ENCODE measurements around the gene IP6K3. TPM values are rescaled to one million over a fixed set of nuclear protein-coding genes. Genes with fewer than 3 reads are reported as not detected.

The IP6K3 gene
- total RNA-seq, 5 donors from 2014 or later (not counting 1 experiment from before 2014, with no cell fraction given) = not detected

DNA sequence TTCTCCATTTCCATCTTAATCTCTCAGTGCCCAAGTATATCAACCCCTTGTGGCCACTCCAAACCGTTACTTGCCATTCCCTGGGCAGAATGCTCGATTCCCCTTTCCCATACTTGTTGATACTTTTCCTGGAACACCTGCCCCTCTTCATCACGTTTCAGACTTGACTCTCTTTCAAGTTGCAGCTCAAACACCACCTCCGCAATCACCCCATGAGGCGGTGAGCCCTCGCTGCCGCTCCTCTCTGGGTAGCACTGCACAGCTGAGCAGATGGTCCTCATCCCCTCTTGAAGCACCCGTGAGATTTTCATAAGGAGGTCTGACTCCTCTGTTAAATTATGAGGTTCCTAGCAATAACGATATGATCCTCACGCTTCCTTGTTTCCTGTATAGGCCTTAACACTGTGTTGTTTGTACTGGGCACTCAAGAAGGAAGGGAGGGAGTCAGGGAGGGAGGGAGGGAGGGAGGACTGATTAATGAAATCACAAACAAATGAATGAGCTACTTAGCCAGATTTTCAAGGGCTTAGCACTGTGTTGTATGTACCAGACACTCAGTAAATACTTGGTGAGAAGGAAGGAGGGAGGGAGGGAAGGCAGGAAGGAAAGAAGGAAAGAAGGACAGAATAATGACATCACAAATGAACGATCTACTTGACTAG is 27.2 kb downstream of the IP6K3 start:
- WGBS (ENCODE audit: insufficient coverage) = 77% methylated on average over 5 of the region's 11 CpGs
- CTCF ChIA-PET = no interaction called here

DNA sequence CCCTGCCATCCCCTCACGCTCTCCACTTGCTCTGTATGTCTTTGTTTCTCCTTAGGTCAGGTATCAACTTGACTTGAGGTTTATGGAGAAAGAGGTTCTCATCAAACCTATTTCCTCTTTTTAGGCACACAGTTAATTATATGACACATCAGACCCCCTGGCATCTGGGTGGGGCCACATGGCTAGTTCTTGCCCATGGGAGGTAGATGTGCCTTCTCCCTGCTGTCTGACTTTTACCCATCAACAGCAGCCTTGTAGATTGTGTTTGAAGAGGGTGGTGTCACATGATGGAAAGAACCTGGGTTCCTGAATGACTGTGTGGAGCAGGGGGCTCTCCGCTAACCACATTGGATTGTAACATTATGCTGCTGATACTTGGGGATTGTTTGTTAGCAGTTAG is 28.0 kb downstream of the IP6K3 start:
- Histone ChIP-seq H3K36me3 (ENCODE audit: control insufficient read depth in 2 of 2, extremely low read depth in 1 of 2, insufficient read depth in 1 of 2, low read length in 1 of 2) (no peaks in the 10 kb centered on the region), H3K27me3 (replicated peaks in 1 of 2; ENCODE audit: control insufficient read depth in 2 of 2, extremely low read depth in 1 of 2, insufficient read depth in 2 of 2, low read length in 1 of 2) (peaks cover 0 to 24% of the 10 kb centered on the region in 2 experiments), H3K4me1 (ENCODE audit: control insufficient read depth in 1 of 2, extremely low read depth in 1 of 2, insufficient read depth in 2 of 2, low read length in 2 of 2) (peaks cover 3% of the 10 kb centered on the region in 2 experiments), H3K9me3 (no peaks in the 10 kb centered on the region), H3K4me3 (ENCODE audit: control insufficient read depth in 1 of 2, extremely low read depth in 1 of 2, low read length in 1 of 2) (no peak overlapping the region), H3K27ac (ENCODE audit: low read length) (no peak overlapping the region)
- ATAC-seq (replicated peaks in 1 of 4) (no peak), DNase-seq (no peak)
- no CpG with 5 or more reads among the region's 2 CpGs for WGBS (ENCODE audit: insufficient coverage)
- Mint-ChIP-seq H3K9me3 (no peaks in the 10 kb centered on the region), H3K27me3 (peaks cover 0 to 19% of the 10 kb centered on the region in 2 donors), H3K4me3 (no peak overlapping the region), H3K4me1 (peaks cover 3 to 10% (median 7%) of the 10 kb centered on the region in 3 donors), H3K27ac (no peak overlapping the region), H3K36me3 (no peaks in the 10 kb centered on the region)
- ChIA-PET CTCF (no interaction called here), POLR2A (no interaction called here)

More for the DNA sequence above, 27.2 kb downstream of the IP6K3 start:
- H3K36me3 Mint-ChIP-seq = no peaks in the 10 kb centered on the region
- no peak for ATAC-seq (replicated peaks in 1 of 4)
- H3K4me1 Mint-ChIP-seq = peaks cover 10 to 18% (median 15%) of the 10 kb centered on the region in 3 donors
- Histone ChIP-seq H3K27me3 (replicated peaks in 1 of 2; ENCODE audit: control insufficient read depth in 2 of 2, extremely low read depth in 1 of 2, insufficient read depth in 2 of 2, low read length in 1 of 2) (peaks cover 0 to 24% of the 10 kb centered on the region in 2 experiments), H3K36me3 (ENCODE audit: control insufficient read depth in 2 of 2, extremely low read depth in 1 of 2, insufficient read depth in 1 of 2, low read length in 1 of 2) (no peaks in the 10 kb centered on the region), H3K4me1 (ENCODE audit: control insufficient read depth in 1 of 2, extremely low read depth in 1 of 2, insufficient read depth in 2 of 2, low read length in 2 of 2) (peaks cover 7 to 11% of the 10 kb centered on the region in 2 experiments), H3K4me3 (ENCODE audit: control insufficient read depth in 1 of 2, extremely low read depth in 1 of 2, low read length in 1 of 2) (no peak overlapping the region), H3K27ac (ENCODE audit: low read length) (no peak overlapping the region), H3K9me3 (no peaks in the 10 kb centered on the region)
- H3K9me3 Mint-ChIP-seq = no peaks in the 10 kb centered on the region
- H3K27me3 Mint-ChIP-seq = peaks cover 0 to 19% of the 10 kb centered on the region in 2 donors
- POLR2A ChIA-PET = no interaction called here
- no peak overlapping the region for H3K4me3 Mint-ChIP-seq
- DNase-seq = no peak
- no peak overlapping the region for H3K27ac Mint-ChIP-seq

DNA sequence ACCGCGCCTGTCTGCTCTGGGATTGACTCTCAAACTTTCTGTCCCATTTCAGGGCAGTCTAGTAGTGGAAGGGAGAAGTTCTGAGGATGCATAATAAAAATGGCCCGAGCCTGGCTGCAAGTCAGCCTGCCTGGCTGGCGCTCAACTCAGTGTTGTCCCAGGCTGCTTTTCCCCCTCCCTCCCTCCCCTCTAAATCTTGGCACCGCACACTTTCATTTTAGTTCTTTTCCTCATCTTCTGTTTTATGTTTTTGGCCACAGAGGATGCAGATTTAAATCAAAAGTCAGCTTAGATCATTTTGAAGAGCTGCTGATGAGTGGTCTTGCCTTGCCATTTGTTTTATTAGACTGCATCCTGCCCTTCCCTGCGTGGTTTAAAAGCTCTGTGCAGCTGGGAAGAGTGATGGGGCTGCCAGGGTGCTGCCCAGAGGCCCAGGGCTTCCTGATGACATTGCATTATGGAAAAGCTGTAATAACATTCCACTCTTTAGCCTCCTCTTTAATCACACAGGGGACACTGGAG is 28.7 kb downstream of the IP6K3 start:
- H3K27me3 ChIP-seq (replicated peaks in 1 of 2; ENCODE audit: control insufficient read depth in 2 of 2, extremely low read depth in 1 of 2, insufficient read depth in 2 of 2, low read length in 1 of 2) = peaks cover 0 to 24% of the 10 kb centered on the region in 2 experiments
- peaks cover 0 to 3% (median under 1%) of the 10 kb centered on the region in 3 donors for H3K4me1 Mint-ChIP-seq
- H3K27ac Mint-ChIP-seq = no peak overlapping the region
- WGBS (ENCODE audit: insufficient coverage) = no CpG with 5 or more reads among the region's 6 CpGs
- H3K9me3 Mint-ChIP-seq = no peaks in the 10 kb centered on the region
- H3K27ac ChIP-seq (ENCODE audit: low read length) = no peak overlapping the region
- DNase-seq = no peak
- ATAC-seq (replicated peaks in 1 of 4) = no peak
- H3K36me3 ChIP-seq (ENCODE audit: control insufficient read depth in 2 of 2, extremely low read depth in 1 of 2, insufficient read depth in 1 of 2, low read length in 1 of 2) = no peaks in the 10 kb centered on the region
- no peaks in the 10 kb centered on the region for H3K9me3 ChIP-seq
- H3K4me3 Mint-ChIP-seq = no peak overlapping the region
- H3K4me3 ChIP-seq (ENCODE audit: control insufficient read depth in 1 of 2, extremely low read depth in 1 of 2, low read length in 1 of 2) = no peak overlapping the region
- H3K4me1 ChIP-seq (ENCODE audit: control insufficient read depth in 1 of 2, extremely low read depth in 1 of 2, insufficient read depth in 2 of 2, low read length in 2 of 2) = no peaks in the 10 kb centered on the region
- ChIA-PET CTCF (interaction anchor here in 1 of 2 donors (0.7 kb wide), 1 partner anchor 90 kb away, joined by 8 read pairs; no protein-coding TSS in a partner anchor), POLR2A (interaction anchor here (0.6 to 0.7 kb wide), 2 partner anchors 164 to 380 kb away, joined by 3 to 9 read pairs; no protein-coding TSS in a partner anchor)
- no peaks in the 10 kb centered on the region for H3K36me3 Mint-ChIP-seq
- H3K27me3 Mint-ChIP-seq = peaks cover 0 to 14% of the 10 kb centered on the region in 2 donors

DNA sequence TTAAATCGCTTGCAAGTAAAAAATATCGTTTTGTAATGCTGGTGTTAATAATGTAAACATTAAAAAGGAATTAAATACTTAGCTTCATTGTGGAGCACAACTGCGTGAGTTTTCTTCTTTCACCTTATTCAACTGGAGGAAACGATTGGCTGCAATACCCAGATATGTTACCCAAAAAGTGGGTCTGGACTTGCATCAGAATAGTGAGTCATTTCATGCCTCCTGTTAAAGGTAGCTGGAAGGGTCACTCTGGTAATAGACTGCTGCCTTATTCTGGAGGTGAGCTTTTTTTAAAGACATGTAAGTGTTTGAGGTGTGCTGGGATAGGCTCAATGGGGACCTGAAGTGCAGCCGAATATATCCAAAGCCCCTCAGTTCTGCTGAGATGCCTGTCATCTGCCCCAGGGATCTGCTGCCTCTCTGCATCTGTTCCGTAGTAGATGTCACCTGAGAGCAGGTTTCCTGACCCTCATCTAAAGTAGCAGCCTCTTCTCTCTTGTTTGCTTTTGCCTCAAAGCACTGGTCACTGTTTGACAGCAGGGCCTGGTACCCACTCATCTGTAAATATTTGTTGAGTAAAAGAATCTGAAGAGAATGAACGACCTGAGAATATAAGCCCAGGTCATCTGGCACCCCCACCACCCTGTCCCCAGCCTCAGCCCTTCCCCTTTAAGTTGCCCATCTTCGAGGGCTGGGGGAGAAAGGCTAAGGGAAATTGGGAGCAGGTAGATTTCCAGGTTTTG is 29.6 kb downstream of the IP6K3 start:
- Histone ChIP-seq H3K9me3 (no peaks in the 10 kb centered on the region), H3K4me1 (ENCODE audit: control insufficient read depth in 1 of 2, extremely low read depth in 1 of 2, insufficient read depth in 2 of 2, low read length in 2 of 2) (peaks cover under 1 to 3% of the 10 kb centered on the region in 2 experiments), H3K27ac (ENCODE audit: low read length) (no peak overlapping the region), H3K36me3 (ENCODE audit: control insufficient read depth in 2 of 2, extremely low read depth in 1 of 2, insufficient read depth in 1 of 2, low read length in 1 of 2) (no peaks in the 10 kb centered on the region), H3K27me3 (replicated peaks in 1 of 2; ENCODE audit: control insufficient read depth in 2 of 2, extremely low read depth in 1 of 2, insufficient read depth in 2 of 2, low read length in 1 of 2) (peaks cover 0 to 18% of the 10 kb centered on the region in 2 experiments), H3K4me3 (ENCODE audit: control insufficient read depth in 1 of 2, extremely low read depth in 1 of 2, low read length in 1 of 2) (no peak overlapping the region)
- POLR2A ChIA-PET = interaction anchor here in 1 of 2 donors (0.7 kb wide), 1 partner anchor 379 kb away, joined by 9 read pairs; no protein-coding TSS in a partner anchor
- no peak for ATAC-seq (replicated peaks in 1 of 4)
- Mint-ChIP-seq H3K27me3 (peaks cover 0 to 10% of the 10 kb centered on the region in 2 donors), H3K36me3 (no peaks in the 10 kb centered on the region), H3K9me3 (no peaks in the 10 kb centered on the region), H3K4me3 (no peak overlapping the region), H3K4me1 (peaks cover under 1 to 3% (median under 1%) of the 10 kb centered on the region in 3 donors), H3K27ac (no peak overlapping the region)
- CTCF ChIA-PET = interaction anchor here in 1 of 2 donors (0.7 kb wide), 1 partner anchor 91 kb away, joined by 8 read pairs; no protein-coding TSS in a partner anchor
- 82% methylated on average over 3 of the region's 8 CpGs for WGBS (ENCODE audit: insufficient coverage)
- no peak for DNase-seq

DNA sequence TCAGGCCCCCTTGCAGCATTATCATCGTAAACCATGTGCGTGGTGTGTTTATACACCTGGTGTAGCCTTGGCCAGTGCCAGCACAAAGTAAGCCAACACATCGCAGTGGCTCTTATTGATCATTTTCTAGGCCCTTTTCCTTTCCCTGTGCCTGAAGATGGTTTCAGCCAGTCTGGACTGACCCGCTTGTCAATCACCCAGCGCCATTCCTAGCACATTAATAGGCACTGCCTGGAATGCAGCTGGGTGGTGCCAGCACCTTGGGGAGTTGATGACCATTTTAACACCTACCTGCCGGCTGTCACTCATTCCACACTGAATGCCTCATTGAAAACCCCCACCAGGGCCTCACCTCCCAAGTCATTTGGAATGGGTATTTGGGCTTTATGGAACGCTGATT is 30.3 kb downstream of the IP6K3 start:
- CTCF ChIA-PET = no interaction called here
- no peaks in the 10 kb centered on the region for H3K9me3 Mint-ChIP-seq
- H3K27ac Mint-ChIP-seq = no peak overlapping the region
- Histone ChIP-seq H3K9me3 (no peaks in the 10 kb centered on the region), H3K4me3 (ENCODE audit: control insufficient read depth in 1 of 2, extremely low read depth in 1 of 2, low read length in 1 of 2) (no peak overlapping the region), H3K27me3 (replicated peaks in 1 of 2; ENCODE audit: control insufficient read depth in 2 of 2, extremely low read depth in 1 of 2, insufficient read depth in 2 of 2, low read length in 1 of 2) (peaks cover 0 to 14% of the 10 kb centered on the region in 2 experiments), H3K4me1 (ENCODE audit: control insufficient read depth in 1 of 2, extremely low read depth in 1 of 2, insufficient read depth in 2 of 2, low read length in 2 of 2) (peaks cover 5 to 7% of the 10 kb centered on the region in 2 experiments), H3K27ac (ENCODE audit: low read length) (no peak overlapping the region), H3K36me3 (ENCODE audit: control insufficient read depth in 2 of 2, extremely low read depth in 1 of 2, insufficient read depth in 1 of 2, low read length in 1 of 2) (no peaks in the 10 kb centered on the region)
- DNase-seq (no peak), ATAC-seq (replicated peaks in 1 of 4) (no peak)
- H3K36me3 Mint-ChIP-seq = no peaks in the 10 kb centered on the region
- H3K4me1 Mint-ChIP-seq = peaks cover 7 to 10% (median 7%) of the 10 kb centered on the region in 3 donors
- H3K27me3 Mint-ChIP-seq = peaks cover 0 to 10% of the 10 kb centered on the region in 2 donors
- 94% methylated on average over 3 of the region's 7 CpGs for WGBS (ENCODE audit: insufficient coverage)
- H3K4me3 Mint-ChIP-seq = no peak overlapping the region
- POLR2A ChIA-PET = no interaction called here

DNA sequence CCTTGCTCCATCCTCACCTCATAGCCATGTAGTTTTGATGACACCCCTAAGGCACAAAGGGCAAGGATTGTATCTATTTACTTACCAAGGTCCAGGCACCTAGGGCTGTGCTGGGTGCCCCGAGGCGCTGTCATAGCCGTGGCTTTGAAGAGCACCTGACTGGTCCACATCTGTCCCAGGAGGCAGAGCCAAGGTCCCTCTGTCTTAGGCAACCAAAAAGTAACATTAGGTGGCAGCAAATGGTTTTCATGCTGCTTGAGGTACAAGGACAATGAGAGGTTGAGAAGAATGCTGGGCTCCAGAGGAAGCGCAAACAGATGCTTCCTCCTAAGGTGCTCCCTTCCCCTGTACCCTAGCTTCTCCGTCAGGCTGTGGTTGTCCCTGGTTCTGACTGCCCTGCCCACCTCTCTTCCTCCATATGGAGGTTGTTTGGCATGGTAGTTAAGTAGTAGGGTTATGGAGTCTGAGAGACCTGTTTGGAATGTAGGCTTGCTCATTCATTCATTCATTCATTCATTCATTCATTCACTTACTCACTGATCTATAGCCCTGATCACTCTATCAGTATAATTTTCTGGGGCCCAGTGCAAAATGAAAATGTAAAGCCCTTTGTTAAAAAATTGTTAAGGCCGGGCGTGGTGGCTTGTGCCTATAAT is 32.2 kb downstream of the IP6K3 start:
- ATAC-seq (replicated peaks in 1 of 4) (no peak), DNase-seq (no peak)
- ChIA-PET POLR2A (no interaction called here), CTCF (no interaction called here)
- Histone ChIP-seq H3K4me1 (ENCODE audit: control insufficient read depth in 1 of 2, extremely low read depth in 1 of 2, insufficient read depth in 2 of 2, low read length in 2 of 2) (peaks cover 15 to 22% of the 10 kb centered on the region in 2 experiments), H3K4me3 (ENCODE audit: control insufficient read depth in 1 of 2, extremely low read depth in 1 of 2, low read length in 1 of 2) (no peak overlapping the region), H3K9me3 (no peaks in the 10 kb centered on the region), H3K27me3 (replicated peaks in 1 of 2; ENCODE audit: control insufficient read depth in 2 of 2, extremely low read depth in 1 of 2, insufficient read depth in 2 of 2, low read length in 1 of 2) (peaks cover 0 to 11% of the 10 kb centered on the region in 2 experiments), H3K27ac (ENCODE audit: low read length) (no peak overlapping the region), H3K36me3 (ENCODE audit: control insufficient read depth in 2 of 2, extremely low read depth in 1 of 2, insufficient read depth in 1 of 2, low read length in 1 of 2) (peaks cover 0 to 3% of the 10 kb centered on the region in 2 donors)
- H3K27ac Mint-ChIP-seq = no peak overlapping the region
- no peak overlapping the region for H3K4me3 Mint-ChIP-seq
- H3K27me3 Mint-ChIP-seq = peaks cover 0 to 3% of the 10 kb centered on the region in 2 donors
- peaks cover 22 to 25% (median 24%) of the 10 kb centered on the region in 3 donors for H3K4me1 Mint-ChIP-seq
- H3K36me3 Mint-ChIP-seq = peaks cover 4% of the 10 kb centered on the region
- no peaks in the 10 kb centered on the region for H3K9me3 Mint-ChIP-seq
- WGBS (ENCODE audit: insufficient coverage) = 89% methylated on average over 3 of the region's 7 CpGs
